ENCODE measurements around the gene PAQR8. TPM values are rescaled to one million over a fixed set of nuclear protein-coding genes. Genes with fewer than 3 reads are reported as not detected.
"Not testable (repeated sequence)": the region's sequence is repeated elsewhere in the genome, so short reads cannot be mapped to it uniquely, and the experiment has no call there.

Gene PAQR8
- total and polyA plus RNA-seq, 3 experiments from 2014 or later = 10.2 to 17.9 (median 11.7) TPM

- Mint-ChIP-seq H3K27ac (peak overlapping the region; percentile 48 to 94 (median 65)), H3K9me3 (no peaks in the 10 kb centered on the region), H3K27me3 (no peaks in the 10 kb centered on the region), H3K4me3 (no peak overlapping the region), H3K36me3 (peaks cover 0 to 22% (median 6%) of the 10 kb centered on the region in 3 donors), H3K4me1 (peaks cover 56 to 83% (median 75%) of the 10 kb centered on the region in 3 donors)
- POLR2A ChIA-PET = no interaction called here
- Histone ChIP-seq H3K9me3 (ENCODE audit: low read length) (no peaks in the 10 kb centered on the region), H3K27me3 (ENCODE audit: insufficient read depth, low read length, poor library complexity, severe bottlenecking) (no peaks in the 10 kb centered on the region), H3K4me1 (ENCODE audit: insufficient read depth, low read length) (peaks cover 40% of the 10 kb centered on the region), H3K36me3 (ENCODE audit: insufficient read depth, low read length) (no peaks in the 10 kb centered on the region), H3K4me3 (ENCODE audit: low read length) (no peak overlapping the region), H3K27ac (ENCODE audit: low read depth, low read length) (no peak overlapping the region)
- CTCF ChIA-PET = no interaction called here
- DNase-seq = no peak
Observed at GRCh38 chr6:52385074-52385473, 23.1 kb downstream of the PAQR8 start.

- not testable (repeated sequence) for H3K27me3 ChIP-seq (ENCODE audit: insufficient read depth, low read length, poor library complexity, severe bottlenecking); H3K9me3 ChIP-seq (ENCODE audit: low read length); H3K36me3 Mint-ChIP-seq; H3K4me3 Mint-ChIP-seq; H3K9me3 Mint-ChIP-seq; H3K27ac ChIP-seq (ENCODE audit: low read depth, low read length); H3K27me3 Mint-ChIP-seq; DNase-seq; H3K4me3 ChIP-seq (ENCODE audit: low read length); H3K36me3 ChIP-seq (ENCODE audit: insufficient read depth, low read length)
- peak overlapping the region in 6 of 8 donors; percentile 91 to 98 (median 94) for H3K27ac Mint-ChIP-seq
- ChIA-PET POLR2A (interaction anchor here (0.9 to 3.3 kb wide), 2 partner anchors 25 to 26 kb away, joined by 3 to 27 read pairs; partner anchors contain the start of gene PAQR8), CTCF (interaction anchor here (1.1 to 6.4 kb wide), 6 partner anchors 12 to 103 kb away, joined by 3 to 69 read pairs (median 6); partner anchors contain the start of genes MCM3 and PAQR8)
- peaks cover 49% of the 10 kb centered on the region for H3K4me1 ChIP-seq (ENCODE audit: insufficient read depth, low read length)
- H3K4me1 Mint-ChIP-seq = peaks cover 68 to 90% (median 79%) of the 10 kb centered on the region in 3 donors
Observed at GRCh38 chr6:52388119-52388518, 26.2 kb downstream of the PAQR8 start.

GRCh38 chr6:52388790-52389189 is 26.8 kb downstream of the PAQR8 start:
- H3K4me3 Mint-ChIP-seq = peak overlapping the region in 4 of 7 donors; percentile 80 to 86 (median 82)
- CTCF ChIA-PET = interaction anchor here (1.2 to 6.4 kb wide), 8 partner anchors 8 to 126 kb away, joined by 3 to 69 read pairs (median 12); partner anchors contain the start of genes MCM3 and PAQR8

GRCh38 chr6:52389264-52389625 is 27.3 kb downstream of the PAQR8 start:
- DNase-seq = no peak
- peak overlapping the region; percentile 55 for H3K27ac ChIP-seq (ENCODE audit: low read depth, low read length)
- peaks cover 0 to 2% (median 0%) of the 10 kb centered on the region in 3 donors for H3K36me3 Mint-ChIP-seq
- peaks cover 61% of the 10 kb centered on the region for H3K4me1 ChIP-seq (ENCODE audit: insufficient read depth, low read length)
- ChIA-PET POLR2A (interaction anchor here (1.6 to 3.3 kb wide), 4 partner anchors 10 to 104 kb away, joined by 6 to 27 read pairs (median 15); partner anchors contain the start of genes MCM3 and PAQR8), CTCF (interaction anchor here (1.1 to 6.4 kb wide), 11 partner anchors 8 to 274 kb away, joined by 4 to 69 read pairs (median 10); partner anchors contain the start of genes MCM3 and PAQR8)
- H3K9me3 Mint-ChIP-seq = no peaks in the 10 kb centered on the region
- no peaks in the 10 kb centered on the region for H3K27me3 ChIP-seq (ENCODE audit: insufficient read depth, low read length, poor library complexity, severe bottlenecking)
- no peaks in the 10 kb centered on the region for H3K9me3 ChIP-seq (ENCODE audit: low read length)
- peak overlapping the region; percentile 89 to 98 (median 95) for H3K27ac Mint-ChIP-seq
- peaks cover 70 to 93% (median 83%) of the 10 kb centered on the region in 3 donors for H3K4me1 Mint-ChIP-seq
- H3K4me3 Mint-ChIP-seq = peak overlapping the region; percentile 70 to 86 (median 80)
- H3K27me3 Mint-ChIP-seq = no peaks in the 10 kb centered on the region
- H3K36me3 ChIP-seq (ENCODE audit: insufficient read depth, low read length) = no peaks in the 10 kb centered on the region
- peak overlapping the region; percentile 33 for H3K4me3 ChIP-seq (ENCODE audit: low read length)

More at GRCh38 chr6:52388790-52389189, 26.8 kb downstream of the PAQR8 start:
- H3K27ac Mint-ChIP-seq = peak overlapping the region; percentile 76 to 98 (median 95)
- Histone ChIP-seq H3K4me1 (ENCODE audit: insufficient read depth, low read length) (peaks cover 56% of the 10 kb centered on the region), H3K4me3 (ENCODE audit: low read length) (no peak overlapping the region), H3K27ac (ENCODE audit: low read depth, low read length) (peak overlapping the region; percentile 55), H3K36me3 (ENCODE audit: insufficient read depth, low read length) (no peaks in the 10 kb centered on the region), H3K27me3 (ENCODE audit: insufficient read depth, low read length, poor library complexity, severe bottlenecking) (no peaks in the 10 kb centered on the region), H3K9me3 (ENCODE audit: low read length) (no peaks in the 10 kb centered on the region)
- DNase-seq = no peak
- H3K4me1 Mint-ChIP-seq = peaks cover 70 to 93% (median 83%) of the 10 kb centered on the region in 3 donors
- no peaks in the 10 kb centered on the region for H3K27me3 Mint-ChIP-seq
- POLR2A ChIA-PET = interaction anchor here (3.3 kb wide), 1 partner anchor 26 kb away, joined by 27 read pairs; the partner anchor contains the start of gene PAQR8
- H3K36me3 Mint-ChIP-seq = peaks cover 0 to 5% (median 2%) of the 10 kb centered on the region in 3 donors
- no peaks in the 10 kb centered on the region for H3K9me3 Mint-ChIP-seq

- CTCF ChIA-PET = interaction anchor here (0.7 to 6.4 kb wide), 12 partner anchors 9 to 273 kb away, joined by 3 to 69 read pairs (median 6); partner anchors contain the start of genes MCM3 and PAQR8
Observed at GRCh38 chr6:52389626-52390360, 27.8 kb downstream of the PAQR8 start.

GRCh38 chr6:52390361-52390727 is 28.4 kb downstream of the PAQR8 start:
- CTCF ChIA-PET = interaction anchor here (0.7 to 6.4 kb wide), 12 partner anchors 10 to 273 kb away, joined by 3 to 69 read pairs (median 6); partner anchors contain the start of genes MCM3 and PAQR8
- H3K27me3 Mint-ChIP-seq = no peaks in the 10 kb centered on the region
- H3K4me1 Mint-ChIP-seq = peaks cover 70 to 92% (median 81%) of the 10 kb centered on the region in 3 donors
- Histone ChIP-seq H3K27ac (ENCODE audit: low read depth, low read length) (peak overlapping the region; percentile 55), H3K9me3 (ENCODE audit: low read length) (no peaks in the 10 kb centered on the region), H3K4me3 (ENCODE audit: low read length) (peak overlapping the region; percentile 33), H3K27me3 (ENCODE audit: insufficient read depth, low read length, poor library complexity, severe bottlenecking) (no peaks in the 10 kb centered on the region), H3K4me1 (ENCODE audit: insufficient read depth, low read length) (peaks cover 72% of the 10 kb centered on the region), H3K36me3 (ENCODE audit: insufficient read depth, low read length) (no peaks in the 10 kb centered on the region)
- peaks cover 0 to 2% (median 0%) of the 10 kb centered on the region in 3 donors for H3K36me3 Mint-ChIP-seq
- H3K9me3 Mint-ChIP-seq = no peaks in the 10 kb centered on the region
- H3K4me3 Mint-ChIP-seq = peak overlapping the region; percentile 70 to 86 (median 80)
- POLR2A ChIA-PET = interaction anchor here (1.0 to 3.3 kb wide), 6 partner anchors 9 to 105 kb away, joined by 3 to 27 read pairs (median 10); partner anchors contain the start of genes MCM3 and PAQR8
- DNase-seq = peak; percentile 32 to 86 (median 79)
- H3K27ac Mint-ChIP-seq = peak overlapping the region; percentile 89 to 98 (median 95)

More at GRCh38 chr6:52389626-52390360, 27.8 kb downstream of the PAQR8 start:
- no peaks in the 10 kb centered on the region for H3K36me3 ChIP-seq (ENCODE audit: insufficient read depth, low read length)
- peak overlapping the region; percentile 33 for H3K4me3 ChIP-seq (ENCODE audit: low read length)
- Mint-ChIP-seq H3K9me3 (no peaks in the 10 kb centered on the region), H3K27ac (peak overlapping the region; percentile 89 to 98 (median 95)), H3K4me3 (peak overlapping the region; percentile 70 to 86 (median 80)), H3K4me1 (peaks cover 71 to 93% (median 83%) of the 10 kb centered on the region in 3 donors), H3K36me3 (peaks cover 0 to 2% (median 0%) of the 10 kb centered on the region in 3 donors), H3K27me3 (no peaks in the 10 kb centered on the region)
- POLR2A ChIA-PET = interaction anchor here (0.5 to 3.3 kb wide), 6 partner anchors 9 to 105 kb away, joined by 3 to 27 read pairs (median 10); partner anchors contain the start of genes MCM3 and PAQR8
- peak; percentile 28 to 75 (median 60) for DNase-seq
- no peaks in the 10 kb centered on the region for H3K27me3 ChIP-seq (ENCODE audit: insufficient read depth, low read length, poor library complexity, severe bottlenecking)
- peak overlapping the region; percentile 55 for H3K27ac ChIP-seq (ENCODE audit: low read depth, low read length)
- H3K4me1 ChIP-seq (ENCODE audit: insufficient read depth, low read length) = peaks cover 66% of the 10 kb centered on the region
- H3K9me3 ChIP-seq (ENCODE audit: low read length) = no peaks in the 10 kb centered on the region

GRCh38 chr6:52391599-52391998 is 29.6 kb downstream of the PAQR8 start:
- Histone ChIP-seq H3K27me3 (ENCODE audit: insufficient read depth, low read length, poor library complexity, severe bottlenecking) (no peaks in the 10 kb centered on the region), H3K36me3 (ENCODE audit: insufficient read depth, low read length) (no peaks in the 10 kb centered on the region), H3K4me1 (ENCODE audit: insufficient read depth, low read length) (peaks cover 84% of the 10 kb centered on the region), H3K27ac (ENCODE audit: low read depth, low read length) (no peak overlapping the region), H3K4me3 (ENCODE audit: low read length) (no peak overlapping the region), H3K9me3 (ENCODE audit: low read length) (no peaks in the 10 kb centered on the region)
- DNase-seq = no peak
- Mint-ChIP-seq H3K4me1 (peaks cover 77 to 92% (median 81%) of the 10 kb centered on the region in 3 donors), H3K9me3 (no peaks in the 10 kb centered on the region), H3K27ac (peak overlapping the region; percentile 64 to 98 (median 94)), H3K36me3 (peaks cover 0 to 3% (median 0%) of the 10 kb centered on the region in 3 donors), H3K27me3 (no peaks in the 10 kb centered on the region), H3K4me3 (peak overlapping the region in 5 of 7 donors; percentile 1 to 45 (median 25))
- CTCF ChIA-PET = interaction anchor here (1.1 to 6.4 kb wide), 6 partner anchors 9 to 107 kb away, joined by 4 to 69 read pairs (median 6); partner anchors contain the start of genes EFHC1, MCM3 and PAQR8
- POLR2A ChIA-PET = interaction anchor here (1.4 to 3.3 kb wide), 2 partner anchors 29 to 57 kb away, joined by 4 to 27 read pairs; partner anchors contain the start of gene PAQR8

Data from CD8-positive, alpha-beta memory T cell (primary cell).